DOHH2 (cell line): ENCODE results near the gene HDC.

ENCODE experiments used
- H3F3A ChIP-seq: fragments of 200-600 bp; sonication (generic), shearing (Covaris generic); 2 replicates; pipeline ENCODE4 v1.6.0; 2016; ENCODE audit warnings: antibody characterized with exemption, mild to moderate bottlenecking; ENCODE audit not compliant: control insufficient read depth, insufficient read depth
- H3K27ac ChIP-seq: fragments of 200-600 bp; sonication (generic); 2 replicates; pipeline ENCODE4 v1.5.1; 2014; ENCODE audit warnings: low read depth, mild to moderate bottlenecking, low read length, moderate library complexity
- H3K27me3 ChIP-seq: fragments of 200-600 bp; sonication (generic); 2 replicates; pipeline ENCODE4 v1.6.1; 2014; ENCODE audit warnings: mild to moderate bottlenecking, low read length, mixed read lengths; ENCODE audit not compliant: control insufficient read depth
- H3K36me3 ChIP-seq: fragments of 200-600 bp; sonication (generic); 2 replicates; pipeline ENCODE4 v1.6.1; 2014; ENCODE audit warnings: mild to moderate bottlenecking, low read length, moderate library complexity, mixed read lengths; ENCODE audit not compliant: control insufficient read depth
- H3K4me1 ChIP-seq: fragments of 200-600 bp; sonication (generic); 2 replicates; pipeline ENCODE4 v1.6.1; 2014; ENCODE audit warnings: mild to moderate bottlenecking, low read length, mixed read lengths; ENCODE audit not compliant: control insufficient read depth
- H3K4me2 ChIP-seq: fragments of 200-600 bp; sonication (generic); 2 replicates; pipeline ENCODE4 v1.6.0; 2014; ENCODE audit warnings: mild to moderate bottlenecking, low read length, moderate library complexity
- H3K4me3 ChIP-seq: fragments of 200-600 bp; sonication (generic); 2 replicates; pipeline ENCODE4 v1.5.1; 2014; ENCODE audit warnings: mild to moderate bottlenecking, low read length, mixed read lengths
- H3K79me2 ChIP-seq: fragments of 200-600 bp; sonication (generic); 2 replicates; pipeline ENCODE4 v1.6.1; 2014; ENCODE audit warnings: mild to moderate bottlenecking, low read length, mixed read lengths; ENCODE audit not compliant: control insufficient read depth
- H3K9me2 ChIP-seq: fragments of 200-600 bp; sonication (generic); replicated peaks from 2 replicates; pipeline ENCODE4 v1.6.1; 2014; ENCODE audit warnings: mild to moderate bottlenecking, low read length, mixed read lengths; ENCODE audit not compliant: control insufficient read depth
- H3K9me3 ChIP-seq: fragments of 200-600 bp; sonication (generic); 2 replicates; pipeline ENCODE4 v1.6.1; 2014; ENCODE audit warnings: antibody characterized with exemption, low read length, mixed read lengths; ENCODE audit not compliant: control insufficient read depth, insufficient read depth
- H4K20me1 ChIP-seq: fragments of 200-600 bp; sonication (generic); 2 replicates; pipeline ENCODE4 v1.6.0; 2014; ENCODE audit warnings: low read depth, mild to moderate bottlenecking, antibody characterized with exemption, low read length, moderate library complexity; ENCODE audit not compliant: control insufficient read depth, insufficient read depth
- EZH2phosphoT487 ChIP-seq: fragments of 200-600 bp; sonication (generic); IDR thresholded peaks from 2 replicates; pipeline ENCODE4 v1.6.1; 2017; ENCODE audit warnings: borderline replicate concordance, mild to moderate bottlenecking, antibody characterized with exemption, low read length, moderate library complexity, mixed read lengths
- TF ChIP-seq, protein P1 (sequence below): fragments of 200-600 bp; sonication (generic); IDR thresholded peaks from one replicate; pipeline ENCODE4 v1.5.1; 2014; ENCODE audit warnings: antibody characterized with exemption, mild to moderate bottlenecking, low read depth, low read length; ENCODE audit not compliant: poor library complexity, severe bottlenecking

Gene HDC

DNA sequence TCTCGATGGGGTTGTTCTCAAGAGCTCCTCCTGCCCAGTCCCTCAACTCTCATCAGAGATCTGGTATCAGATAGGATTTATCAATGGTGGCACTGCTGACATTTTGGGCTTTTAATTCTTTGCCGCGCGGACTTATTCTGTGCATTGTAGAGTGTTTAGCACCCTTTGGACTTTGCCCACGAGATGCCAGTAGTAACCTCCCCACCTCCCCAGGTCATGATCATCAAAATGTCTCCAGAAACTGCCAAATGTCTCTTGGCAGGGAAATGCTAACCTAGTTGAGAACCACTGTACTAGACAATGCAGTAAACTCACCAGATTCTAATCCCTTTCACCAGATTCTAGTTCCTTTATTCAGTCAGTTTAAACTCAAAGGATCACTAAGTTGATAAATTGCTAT is 59.5 kb downstream of the HDC start:
- Histone ChIP-seq H3K4me3 (no peak overlapping the region), H3K79me2 (no peaks in the 10 kb centered on the region), H3K9me2 (no peaks in the 10 kb centered on the region), H3K9me3 (no peaks in the 10 kb centered on the region), H3F3A (no peaks in the 10 kb centered on the region), H3K27me3 (no peaks in the 10 kb centered on the region), H3K27ac (no peak overlapping the region), H3K4me2 (no peak overlapping the region), H3K36me3 (no peaks in the 10 kb centered on the region), H3K4me1 (no peaks in the 10 kb centered on the region), H4K20me1 (no peaks in the 10 kb centered on the region)
- TF ChIP-seq EZH2phosphoT487: no peak
- TF ChIP-seq, protein P1, sequence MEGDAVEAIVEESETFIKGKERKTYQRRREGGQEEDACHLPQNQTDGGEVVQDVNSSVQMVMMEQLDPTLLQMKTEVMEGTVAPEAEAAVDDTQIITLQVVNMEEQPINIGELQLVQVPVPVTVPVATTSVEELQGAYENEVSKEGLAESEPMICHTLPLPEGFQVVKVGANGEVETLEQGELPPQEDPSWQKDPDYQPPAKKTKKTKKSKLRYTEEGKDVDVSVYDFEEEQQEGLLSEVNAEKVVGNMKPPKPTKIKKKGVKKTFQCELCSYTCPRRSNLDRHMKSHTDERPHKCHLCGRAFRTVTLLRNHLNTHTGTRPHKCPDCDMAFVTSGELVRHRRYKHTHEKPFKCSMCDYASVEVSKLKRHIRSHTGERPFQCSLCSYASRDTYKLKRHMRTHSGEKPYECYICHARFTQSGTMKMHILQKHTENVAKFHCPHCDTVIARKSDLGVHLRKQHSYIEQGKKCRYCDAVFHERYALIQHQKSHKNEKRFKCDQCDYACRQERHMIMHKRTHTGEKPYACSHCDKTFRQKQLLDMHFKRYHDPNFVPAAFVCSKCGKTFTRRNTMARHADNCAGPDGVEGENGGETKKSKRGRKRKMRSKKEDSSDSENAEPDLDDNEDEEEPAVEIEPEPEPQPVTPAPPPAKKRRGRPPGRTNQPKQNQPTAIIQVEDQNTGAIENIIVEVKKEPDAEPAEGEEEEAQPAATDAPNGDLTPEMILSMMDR: no peak

DNA sequence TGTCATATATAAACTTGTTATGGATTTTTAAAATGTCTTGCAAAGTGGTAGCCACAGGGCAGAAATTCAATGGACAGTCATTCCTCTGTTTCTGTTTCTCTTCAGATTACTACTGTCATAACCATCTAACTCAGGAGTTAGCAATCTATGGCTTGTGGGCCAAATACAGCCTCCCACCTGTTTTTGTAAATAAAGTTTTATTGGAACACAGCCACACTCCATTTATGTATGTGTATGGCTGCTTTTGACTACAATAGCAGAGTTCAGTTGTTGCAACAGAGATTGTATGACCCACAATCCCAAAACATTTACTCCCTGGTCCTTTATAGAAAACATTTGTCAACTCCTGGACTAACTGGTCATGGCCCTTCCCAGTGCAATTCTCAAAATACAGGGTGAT is 63.5 kb downstream of the HDC start:
- no peaks in the 10 kb centered on the region for H3K79me2 ChIP-seq
- H3K36me3 ChIP-seq: no peaks in the 10 kb centered on the region
- no peaks in the 10 kb centered on the region for H3K4me1 ChIP-seq
- no peaks in the 10 kb centered on the region for H3F3A ChIP-seq
- H3K4me2 ChIP-seq: no peak overlapping the region
- H4K20me1 ChIP-seq: no peaks in the 10 kb centered on the region
- no peaks in the 10 kb centered on the region for H3K9me2 ChIP-seq
- TF ChIP-seq EZH2phosphoT487: no peak
- TF ChIP-seq, protein P1: no peak
- no peaks in the 10 kb centered on the region for H3K27me3 ChIP-seq
- no peaks in the 10 kb centered on the region for H3K9me3 ChIP-seq
- no peak overlapping the region for H3K27ac ChIP-seq
- H3K4me3 ChIP-seq: no peak overlapping the region

DNA sequence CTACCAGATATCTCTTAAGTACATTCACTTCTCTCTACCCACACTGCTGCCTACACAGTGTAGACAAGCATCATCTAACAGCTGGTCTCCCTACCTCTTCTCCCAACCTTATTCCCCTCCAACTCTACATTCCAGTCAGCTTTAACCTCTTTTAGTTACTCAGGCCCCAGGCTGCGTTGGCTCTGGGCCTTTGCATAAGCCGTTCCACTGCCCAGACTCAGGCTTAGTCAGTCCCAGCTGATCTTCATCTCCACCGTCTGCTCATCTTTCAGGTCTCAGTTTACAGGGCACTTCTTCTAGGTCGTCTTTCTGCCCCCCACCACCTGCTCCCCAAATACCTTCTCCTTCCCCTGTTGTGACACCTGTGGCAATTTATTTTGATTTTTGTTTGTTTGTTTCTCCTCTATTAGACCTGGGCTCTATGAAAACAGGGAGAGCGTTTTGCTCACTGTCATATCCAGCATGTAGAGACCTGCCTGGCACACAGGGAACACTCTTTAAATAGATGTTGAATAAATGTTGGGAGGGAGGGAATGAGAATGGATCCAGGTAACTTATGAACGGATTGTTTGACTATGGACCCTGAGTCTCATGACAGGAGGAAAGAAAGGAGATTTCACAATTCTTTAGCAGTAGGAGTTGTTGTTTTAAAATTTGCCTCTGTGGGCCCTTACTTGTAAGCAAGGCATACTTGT is 72.5 kb downstream of the HDC start:
- TF ChIP-seq, protein P1: no peak
- no peak for TF ChIP-seq EZH2phosphoT487
- no peaks in the 10 kb centered on the region for H3K9me2 ChIP-seq
- H3K36me3 ChIP-seq: no peaks in the 10 kb centered on the region
- H3K4me2 ChIP-seq: no peak overlapping the region
- peaks cover 6% of the 10 kb centered on the region for H3K4me1 ChIP-seq
- H3K4me3 ChIP-seq: no peak overlapping the region
- no peaks in the 10 kb centered on the region for H3K9me3 ChIP-seq
- no peak overlapping the region for H3K27ac ChIP-seq
- no peaks in the 10 kb centered on the region for H3K79me2 ChIP-seq
- no peaks in the 10 kb centered on the region for H3K27me3 ChIP-seq
- no peaks in the 10 kb centered on the region for H4K20me1 ChIP-seq
- no peaks in the 10 kb centered on the region for H3F3A ChIP-seq
